Stimulated activated CD8-positive, alpha-beta memory T cell treated with anti-CD3 and anti-CD28 coated beads, Interleukin-15, amount 100 ng/mL, for 4 hours (primary cell): ENCODE data around the gene THEM4.
"Not testable (repeated sequence)": the region's sequence is repeated elsewhere in the genome, so short reads cannot be mapped to it uniquely, and the experiment has no call there.

Experiments
- DNase-seq, 2 donors: peaks; one replicate each; pipeline ENCODE4 v3.0.0-alpha.2; 2020; ENCODE audit warnings: low read depth in 2 of 2

THEM4 gene

DNA sequence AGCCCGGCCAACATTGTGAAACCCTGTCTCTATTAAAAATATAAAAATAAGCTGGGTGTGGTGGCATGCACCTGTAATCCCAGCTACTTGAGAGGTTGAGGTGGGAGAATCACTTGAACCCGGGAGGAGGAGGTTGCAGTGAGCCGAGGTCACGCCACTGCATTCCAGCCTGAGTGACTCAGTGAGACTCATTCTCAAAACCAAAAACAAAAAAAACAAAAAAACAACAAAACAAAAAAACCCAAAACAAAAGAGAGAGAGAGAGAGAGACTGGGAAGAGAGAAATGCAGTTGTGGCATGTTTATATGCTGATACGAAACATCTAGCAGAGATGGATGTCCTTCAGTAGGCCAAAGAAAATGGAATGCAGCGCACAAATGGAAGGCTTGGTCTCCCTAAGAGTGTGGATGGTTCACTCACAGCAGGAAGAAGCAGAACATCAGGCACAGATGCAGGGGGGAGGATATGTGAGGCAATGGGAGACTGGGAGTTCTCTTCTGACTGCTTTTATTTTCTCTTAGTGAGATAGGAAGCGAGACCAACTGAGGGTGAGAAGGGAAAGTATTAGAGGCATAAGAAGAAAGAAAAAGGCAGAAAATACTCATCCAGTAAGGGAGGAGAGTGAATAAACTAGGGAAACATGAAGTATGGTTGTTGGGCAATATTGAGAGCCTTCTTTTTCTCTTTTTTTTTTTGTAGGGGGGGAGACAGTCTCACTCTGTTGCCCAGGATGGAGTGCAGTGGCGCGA is 16.0 kb downstream of the THEM4 start:
- no peak for DNase-seq

DNA sequence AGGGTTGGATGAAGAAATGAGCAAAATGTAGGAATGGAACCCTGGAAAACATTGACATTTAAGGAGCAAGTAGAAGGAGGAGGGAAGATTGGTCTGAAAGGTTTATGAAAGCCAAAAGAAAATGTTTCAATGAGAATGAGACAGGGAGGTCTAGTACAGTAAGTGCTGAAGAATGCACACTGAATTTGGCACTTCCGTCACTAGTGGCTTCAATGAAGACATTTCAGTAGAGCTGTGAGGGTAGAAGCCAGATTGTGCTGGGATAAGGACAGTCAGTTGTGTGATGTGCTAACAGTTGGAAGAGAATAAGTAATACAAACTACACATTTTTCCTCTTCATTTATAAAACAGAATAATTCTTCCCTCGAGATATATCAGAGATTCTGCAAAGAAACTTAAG is 17.1 kb downstream of the THEM4 start:
- no peak for DNase-seq

DNA sequence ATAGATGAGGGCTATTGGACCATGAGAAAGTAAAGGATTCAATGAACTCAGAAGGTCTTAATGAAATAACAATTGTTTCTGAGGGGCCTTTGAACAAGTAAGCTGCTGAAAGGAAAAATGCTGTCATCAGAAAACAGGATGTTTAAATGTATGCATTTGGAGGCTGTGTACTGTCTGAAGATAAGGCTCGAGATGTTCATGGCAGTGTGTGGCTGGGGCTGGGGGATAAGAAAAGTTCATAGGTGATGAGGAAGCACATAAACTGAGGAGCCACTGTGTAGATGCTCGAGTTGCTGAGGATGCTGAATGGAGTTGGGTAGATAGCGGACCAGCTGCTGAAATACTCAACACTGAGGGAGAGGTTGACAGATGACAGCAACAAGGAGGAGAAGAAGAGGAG is 17.8 kb downstream of the THEM4 start:
- no peak for DNase-seq

DNA sequence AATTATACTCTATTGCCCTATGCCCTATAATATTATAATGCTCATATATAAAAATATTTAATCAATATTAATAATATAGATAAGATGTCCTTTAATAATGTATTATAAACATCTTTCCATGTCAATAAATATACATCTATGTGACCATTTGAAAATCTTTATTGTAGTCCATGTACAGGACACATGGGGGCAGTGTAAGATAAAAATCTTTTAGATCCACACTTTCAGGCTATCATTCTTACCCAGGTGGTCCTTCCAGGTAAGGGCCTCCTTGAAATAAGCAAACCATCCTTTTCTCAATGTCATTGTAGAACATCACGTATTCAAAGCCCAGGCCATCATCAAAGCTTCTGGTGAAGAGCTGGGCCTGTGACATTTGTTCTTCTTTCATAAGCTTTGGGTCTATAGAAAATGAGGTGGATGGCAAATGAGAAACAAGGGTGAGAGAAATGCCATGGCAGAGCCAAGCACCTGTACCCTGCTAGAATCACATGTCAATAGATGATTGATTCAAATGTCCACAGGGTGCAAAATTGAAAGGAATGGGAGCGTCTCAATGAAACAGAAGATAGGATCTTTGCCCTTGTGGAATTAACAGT is 20.2 kb downstream of the THEM4 start:
- DNase-seq: no peak

DNA sequence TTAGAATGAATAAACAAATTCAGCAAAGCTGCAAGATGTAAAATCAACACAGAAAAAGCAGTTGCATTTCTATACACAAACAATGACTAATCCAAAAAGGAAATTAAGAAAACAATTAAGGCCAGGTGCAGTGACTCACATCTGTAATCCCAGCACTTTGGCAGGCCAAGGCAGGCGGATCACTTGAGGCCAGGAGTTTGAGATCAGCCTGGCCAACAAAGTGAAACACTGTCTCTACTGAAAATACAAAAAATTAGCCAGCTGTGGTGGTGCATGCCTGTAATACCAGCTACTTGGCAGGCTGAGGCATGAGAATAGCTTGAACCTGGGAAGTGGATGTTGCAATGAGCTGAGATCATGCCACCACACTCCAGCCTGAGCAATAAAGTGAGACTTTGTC is 22.3 kb downstream of the THEM4 start:
- no peak for DNase-seq

DNA sequence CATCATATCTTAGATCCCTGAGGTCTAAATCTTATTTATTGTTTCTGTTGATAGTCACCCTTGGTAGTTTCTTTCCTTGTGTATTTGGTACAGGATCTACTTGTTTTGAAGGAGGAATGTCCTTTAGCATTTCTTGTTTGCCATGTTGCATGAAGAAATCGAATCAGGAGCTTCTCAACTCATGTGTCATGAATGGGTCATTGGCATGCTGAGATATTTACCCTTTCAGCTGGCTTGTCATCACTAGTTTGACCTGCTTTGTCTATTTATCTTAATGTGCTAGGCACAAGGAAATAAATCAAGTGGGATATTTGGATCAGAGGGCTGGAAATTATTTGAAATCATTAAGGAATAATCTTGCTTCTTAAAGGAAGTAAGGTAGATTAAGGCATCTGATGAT is 23.8 kb downstream of the THEM4 start:
- no peak for DNase-seq

DNA sequence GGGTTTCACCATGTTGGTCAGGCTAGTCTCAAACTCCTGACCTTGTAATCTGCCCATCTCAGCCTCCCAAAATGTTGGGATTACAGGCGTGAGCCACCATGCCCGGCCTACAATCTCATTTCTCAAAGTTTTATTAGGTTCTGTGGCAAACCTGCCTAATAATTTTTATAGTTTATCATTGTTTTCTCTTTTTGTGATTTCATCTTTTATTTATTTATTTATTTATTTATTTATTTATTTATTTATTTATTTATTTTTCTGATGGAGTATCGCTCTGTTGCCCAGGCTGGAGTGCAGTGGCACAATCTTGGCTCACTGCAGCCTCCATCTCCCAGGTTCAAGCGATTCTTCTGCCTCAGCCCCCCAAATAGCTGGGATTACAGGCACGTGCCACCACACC is 24.4 kb downstream of the THEM4 start:
- DNase-seq: not testable (repeated sequence)

DNA sequence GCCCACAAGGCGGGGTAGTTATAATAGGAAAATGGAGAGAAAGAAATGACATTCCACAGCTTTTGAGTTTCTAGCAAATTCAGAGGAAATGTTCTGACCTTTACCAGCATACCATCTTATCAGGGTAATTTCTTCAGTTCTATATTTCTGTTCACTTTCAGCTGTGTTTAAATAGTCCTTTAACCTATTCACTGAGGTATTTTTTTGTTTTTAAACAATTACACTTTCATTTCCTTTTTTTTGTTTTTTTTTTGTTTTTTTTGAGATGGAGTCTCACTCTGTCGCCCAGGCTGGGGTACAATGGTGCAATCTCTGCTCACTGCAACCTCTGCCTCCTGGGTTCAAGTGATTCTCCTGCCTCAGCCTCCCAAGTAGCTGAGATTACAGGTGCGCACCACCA is 24.9 kb downstream of the THEM4 start:
- not testable (repeated sequence) for DNase-seq

DNA sequence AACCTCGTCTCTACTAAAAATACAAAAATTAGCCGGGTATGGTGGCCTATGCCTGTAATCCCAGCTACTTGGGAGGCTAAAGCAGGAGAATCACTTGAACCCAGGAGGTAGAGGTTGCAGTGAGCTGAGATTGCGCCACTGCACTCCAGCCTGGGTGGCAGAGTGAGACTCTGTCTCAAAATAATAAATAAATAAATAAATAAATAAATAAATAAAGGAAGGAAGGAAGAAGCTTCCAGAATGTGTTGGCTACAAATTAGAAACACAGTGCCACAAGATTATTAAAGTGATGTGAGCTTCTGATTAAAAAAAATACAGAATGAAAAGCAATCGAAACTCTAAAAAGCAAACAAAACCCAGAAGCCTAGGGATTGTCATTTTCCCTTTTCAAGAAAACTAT is 25.4 kb downstream of the THEM4 start:
- not testable (repeated sequence) for DNase-seq

DNA sequence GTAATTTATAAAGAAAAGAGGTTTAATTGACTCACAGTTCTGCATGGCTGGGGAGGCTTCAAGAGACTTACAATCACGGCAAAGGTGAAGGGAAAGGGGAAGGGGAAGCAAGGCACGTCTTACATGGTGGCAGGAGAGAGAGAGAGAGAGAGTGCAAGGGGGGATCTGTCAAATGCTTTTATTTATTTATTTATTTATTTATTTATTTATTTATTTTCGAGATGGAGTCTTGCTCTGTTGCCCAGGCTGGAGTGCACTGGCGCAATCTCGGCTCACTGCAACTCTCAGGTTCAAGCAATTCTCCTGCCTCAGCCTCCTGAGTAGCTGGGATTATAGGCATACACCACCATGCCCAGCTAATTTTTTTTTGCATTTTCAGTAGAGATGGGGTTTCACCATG is 26.4 kb downstream of the THEM4 start:
- not testable (repeated sequence) for DNase-seq

DNA sequence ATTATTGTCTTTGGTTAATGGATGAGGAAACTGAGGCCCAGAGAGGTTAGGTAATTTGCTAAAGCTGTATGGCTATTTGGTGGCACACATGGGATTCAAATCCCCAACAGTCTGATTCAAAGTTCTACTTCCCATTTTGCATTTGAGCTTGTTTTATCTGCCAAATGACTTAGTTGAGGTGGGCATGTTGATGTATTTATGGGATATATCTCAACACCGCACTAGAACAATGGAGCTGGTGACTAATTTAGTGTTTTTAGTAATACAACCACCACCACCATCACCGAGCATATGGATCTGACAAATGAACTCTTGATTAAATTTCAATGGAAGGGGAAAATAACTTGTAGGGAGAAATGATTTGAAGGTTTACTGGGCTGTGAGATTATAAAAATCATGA is 26.8 kb downstream of the THEM4 start:
- DNase-seq: no peak

DNA sequence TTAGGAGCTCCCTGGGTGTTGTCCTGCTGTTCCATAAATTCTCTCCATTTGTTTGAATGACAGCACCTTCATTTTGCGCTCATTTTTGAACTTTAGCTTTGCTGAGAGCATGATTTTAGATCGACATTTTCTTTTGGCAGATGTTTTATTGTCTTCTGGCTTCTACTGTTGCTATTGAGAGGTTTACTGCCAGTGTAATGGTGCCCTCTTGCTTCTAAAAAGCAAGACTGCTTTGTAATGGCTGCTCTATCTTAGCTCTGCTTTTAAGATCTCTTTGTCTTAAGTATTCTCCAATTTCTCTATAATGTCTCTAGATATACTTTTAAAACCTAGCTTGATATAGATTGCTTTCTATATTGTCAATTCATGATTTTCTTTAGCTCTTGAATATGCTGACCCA is 27.8 kb downstream of the THEM4 start:
- DNase-seq: no peak

DNA sequence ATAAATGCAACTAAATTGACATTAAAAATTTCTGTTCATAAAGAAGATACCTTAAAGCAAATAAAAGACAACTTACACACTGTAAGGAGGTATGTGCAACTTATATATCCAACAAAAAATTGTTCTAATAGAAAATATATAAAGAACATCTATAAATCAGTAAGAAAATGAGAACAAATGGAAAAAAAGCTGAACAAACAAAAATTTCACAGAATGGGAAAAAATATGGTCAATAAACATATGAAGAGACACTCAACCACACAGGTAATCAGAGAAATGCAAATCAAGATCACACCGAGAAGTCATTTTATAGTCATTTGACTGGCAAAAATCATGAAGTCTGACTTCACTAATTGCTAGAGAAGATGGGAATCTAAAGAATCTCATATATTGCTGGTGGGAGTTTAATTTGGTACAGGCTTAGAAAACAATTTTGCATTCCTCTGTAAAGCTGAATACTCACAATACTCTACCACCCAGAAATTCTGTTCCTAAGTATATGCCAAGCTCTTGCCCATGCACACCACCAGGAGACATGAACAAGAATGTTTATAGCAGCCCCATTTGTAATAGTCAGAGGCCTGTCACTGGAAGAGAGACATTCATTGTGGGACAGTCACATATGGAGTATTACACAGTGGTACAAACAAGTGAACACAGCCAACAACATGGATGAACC is 33.8 kb downstream of the THEM4 start:
- no peak for DNase-seq

DNA sequence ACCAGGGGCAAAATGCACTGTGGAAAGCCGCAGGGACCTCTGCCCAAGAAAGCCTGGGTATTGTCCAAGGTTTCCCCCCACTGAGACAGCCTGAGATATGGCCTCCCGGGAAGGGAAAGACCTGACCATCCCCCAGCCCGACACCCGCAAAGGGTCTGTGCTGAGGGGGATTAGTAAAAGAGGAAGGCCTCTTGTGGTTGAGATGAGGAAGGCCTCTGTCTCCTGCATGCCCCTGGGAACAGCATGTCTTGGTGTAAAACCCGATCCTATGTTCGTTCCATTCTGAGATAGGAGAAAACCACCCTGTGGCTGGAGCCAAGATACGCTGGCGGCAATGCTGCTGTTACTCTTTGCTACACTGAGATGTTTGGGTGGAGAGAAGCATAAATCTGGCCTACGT is 36.5 kb downstream of the THEM4 start:
- DNase-seq: not testable (repeated sequence)

DNA sequence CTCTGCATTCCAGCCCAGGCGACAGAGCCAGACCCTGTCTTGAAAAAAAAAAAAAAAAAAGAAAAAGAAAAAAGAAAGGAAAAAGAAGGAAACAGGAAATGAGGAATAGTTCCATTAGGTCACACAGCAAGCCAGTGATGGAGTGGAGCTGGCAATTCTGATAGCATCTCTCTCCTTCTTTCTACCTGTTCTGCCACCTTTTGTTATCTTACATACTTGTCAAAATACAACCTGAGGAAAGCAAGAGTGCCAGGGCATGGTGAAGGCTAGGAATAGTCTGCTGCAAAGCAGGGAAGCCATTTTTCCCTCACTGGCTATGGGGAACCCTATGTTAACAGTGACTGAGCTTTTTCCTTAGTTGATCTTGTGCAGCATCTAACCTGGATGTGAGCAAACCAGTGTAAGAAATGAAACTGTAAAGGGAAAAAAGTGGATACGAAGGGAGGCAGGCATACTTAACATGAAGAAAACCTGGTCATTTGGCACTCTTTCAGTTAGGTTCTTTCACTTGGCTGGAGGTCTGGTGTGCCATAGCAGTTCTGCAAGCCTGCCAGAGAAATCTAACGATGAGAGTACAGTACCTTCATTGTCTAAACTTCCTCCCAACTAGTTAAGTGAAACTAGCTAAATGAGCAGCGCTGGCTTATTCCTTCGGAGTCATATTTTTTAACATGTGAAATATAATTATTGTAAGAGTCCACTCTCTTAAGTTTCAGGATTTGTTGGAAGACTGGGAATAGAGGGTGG is 37.9 kb downstream of the THEM4 start:
- DNase-seq: no peak

DNA sequence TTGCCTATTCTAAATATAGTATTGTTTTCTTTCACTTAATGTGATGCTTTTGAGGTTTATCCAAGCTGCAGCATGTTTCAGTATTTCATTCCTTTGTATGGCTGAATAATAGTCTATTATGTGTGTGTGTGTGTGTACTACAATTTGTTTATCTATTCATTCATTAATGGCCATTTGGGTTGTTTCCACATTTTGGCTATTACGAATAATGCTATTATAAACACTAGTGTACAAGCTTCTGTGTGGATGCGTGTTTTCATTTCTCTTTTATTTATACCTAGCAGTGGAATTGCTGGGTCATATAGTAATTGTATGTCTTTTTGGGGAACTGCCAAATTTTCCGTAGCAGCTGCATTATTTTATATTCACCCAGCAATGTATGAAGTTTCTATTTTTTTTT is 40.8 kb downstream of the THEM4 start:
- DNase-seq: no peak

DNA sequence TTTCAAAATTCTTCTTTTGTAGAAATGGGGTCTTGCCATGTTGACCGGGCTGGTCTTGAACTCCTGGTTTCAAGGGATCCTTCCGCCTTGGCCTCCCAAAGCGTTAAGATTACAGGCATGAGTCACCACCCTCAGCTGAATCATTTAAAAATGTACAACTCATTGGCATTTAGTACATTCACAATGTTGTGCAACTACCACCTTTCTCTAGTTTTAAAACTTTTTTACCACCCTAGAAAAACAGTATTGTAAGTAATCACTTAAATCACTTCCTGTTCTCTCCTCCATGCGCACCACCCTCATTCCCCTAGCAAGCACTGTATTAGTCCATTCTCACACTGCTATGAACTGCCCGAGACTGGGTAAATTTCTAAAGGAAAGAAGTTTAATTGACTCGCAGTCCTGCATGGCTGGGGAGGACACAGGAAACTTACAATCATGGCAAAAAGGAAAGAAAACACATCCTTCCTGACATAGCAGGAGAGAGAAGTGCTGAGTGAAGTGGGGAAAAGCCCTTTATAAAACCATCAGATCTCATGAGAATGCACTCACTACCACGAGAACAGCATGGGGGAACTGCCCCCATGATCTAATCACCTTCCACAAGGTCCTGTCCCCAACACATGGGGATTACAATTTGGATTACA is 41.4 kb downstream of the THEM4 start:
- no peak for DNase-seq

DNA sequence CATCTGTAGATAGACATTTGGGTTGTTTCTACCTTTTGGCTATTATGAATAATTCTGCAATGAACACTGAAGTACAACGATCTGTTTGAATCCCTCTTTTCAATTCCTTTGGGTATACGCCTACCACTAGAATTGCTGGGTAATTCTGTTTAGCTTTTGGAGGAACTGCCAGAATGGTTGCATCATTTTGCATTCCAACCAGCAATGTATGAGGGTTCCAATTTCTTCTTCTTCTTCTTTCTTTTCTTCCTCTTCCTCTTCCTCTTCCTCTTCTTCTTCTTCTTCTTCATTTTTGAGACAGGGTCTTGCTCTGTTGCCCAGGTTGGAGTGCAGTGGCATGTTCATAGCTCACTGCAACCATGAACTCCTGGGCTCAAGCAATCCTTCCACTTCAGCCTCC is 42.0 kb downstream of the THEM4 start:
- DNase-seq: no peak

DNA sequence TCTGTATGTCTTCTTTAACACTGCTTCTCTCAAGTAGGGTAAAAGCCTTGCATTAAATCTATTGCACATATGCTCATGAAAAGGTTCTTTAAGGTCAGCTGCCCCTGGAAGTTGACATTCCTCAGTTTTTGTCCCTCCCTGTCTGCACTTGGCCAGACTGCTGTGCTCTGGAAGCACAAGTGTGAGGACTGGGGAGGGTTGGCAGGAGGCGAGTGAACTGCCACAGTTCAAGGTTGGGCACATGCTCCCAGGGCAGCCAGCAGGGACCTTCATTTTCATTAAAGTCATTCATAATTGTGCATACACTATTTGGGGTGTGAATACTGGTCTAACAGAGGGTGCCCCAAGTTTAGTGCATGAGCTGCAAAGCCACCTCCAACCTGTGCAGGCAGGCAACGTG is 44.9 kb downstream of the THEM4 start:
- DNase-seq: no peak

DNA sequence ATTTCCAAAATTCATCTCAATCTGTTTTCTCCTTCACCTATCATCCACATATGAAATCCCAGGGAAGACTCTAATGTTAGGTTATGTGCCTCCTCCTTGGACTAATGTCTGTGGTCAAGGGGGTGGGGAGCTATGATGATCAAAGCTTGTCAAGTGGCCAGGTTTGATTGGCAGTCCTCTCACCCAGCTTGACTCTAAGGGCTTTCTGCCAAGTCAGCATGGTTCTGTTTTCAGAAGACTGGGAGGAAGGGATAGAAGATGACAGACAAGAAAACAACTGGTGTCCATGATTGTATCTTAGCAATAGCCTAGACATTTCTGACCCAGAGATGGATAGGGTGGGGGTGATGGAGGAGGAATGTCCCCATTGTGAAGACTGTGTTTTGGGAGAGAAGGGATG is 46.7 kb downstream of the THEM4 start:
- no peak for DNase-seq

DNA sequence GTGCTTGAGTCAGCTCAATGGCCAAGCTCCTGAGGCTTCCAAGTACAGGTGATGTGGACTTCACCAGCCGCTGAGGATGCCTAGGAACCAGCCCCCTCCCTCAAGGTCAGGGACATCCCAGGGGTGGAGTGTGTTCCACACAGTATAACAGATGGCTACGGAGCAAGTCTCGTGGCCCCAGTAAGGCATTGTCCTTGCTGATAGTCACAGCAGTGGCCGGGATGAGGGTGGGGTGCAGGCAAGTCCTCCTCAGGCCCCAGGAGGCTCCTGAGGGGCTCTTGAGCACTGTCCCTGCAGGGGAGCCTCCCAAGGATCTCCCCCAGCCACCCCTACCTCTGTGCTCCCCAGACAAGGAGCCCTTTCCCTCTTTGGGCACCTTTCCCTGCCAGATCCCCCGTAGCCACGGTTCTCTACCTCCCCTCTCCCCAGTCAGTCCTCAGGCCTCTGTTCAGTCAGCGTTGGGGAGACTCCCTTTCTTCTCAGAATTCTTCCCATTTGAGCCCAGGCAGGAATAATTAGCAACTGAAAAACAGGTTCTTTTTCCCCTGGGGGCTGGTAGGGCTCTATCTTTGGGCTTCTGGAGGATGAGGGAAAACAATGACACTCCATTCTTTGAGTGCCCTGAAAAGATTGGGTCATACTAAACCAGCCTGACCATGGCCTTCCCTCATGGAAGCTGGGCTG is 48.7 kb downstream of the THEM4 start:
- DNase-seq: no peak
